Fibroblast of lung (primary cell): Measurements from ENCODE around the gene ZNF426. TPM values are rescaled to one million over a fixed set of nuclear protein-coding genes. Genes with fewer than 3 reads are reported as not detected.

ENCODE experiments used
- DNase-seq, 2 donors: peaks; one replicate each; pipeline versions ENCODE4 v3.0.0 to v3.0.0-alpha.2; 2010; ENCODE audit warnings: low read depth in 2 of 2
- H2AFZ ChIP-seq: 2 replicates; pipeline ENCODE4 v1.5.1; 2012; ENCODE audit warnings: low read length, control low read depth, inconsistent platforms
- H3K27ac ChIP-seq: 2 replicates; pipeline ENCODE4 v1.5.1; 2011; ENCODE audit warnings: low read length, control low read depth; ENCODE audit not compliant: insufficient read depth
- H3K27me3 ChIP-seq: 2 replicates; pipeline ENCODE4 v1.5.1; 2011; ENCODE audit warnings: mild to moderate bottlenecking, low read length; ENCODE audit not compliant: control insufficient read depth, insufficient read depth
- H3K36me3 ChIP-seq: 2 replicates; pipeline ENCODE4 v1.5.1; 2011; ENCODE audit warnings: low read length; ENCODE audit not compliant: control insufficient read depth, insufficient read depth
- H3K4me1 ChIP-seq: 2 replicates; pipeline ENCODE4 v1.5.1; 2011; ENCODE audit warnings: low read length; ENCODE audit not compliant: control insufficient read depth, insufficient read depth; ENCODE audit errors: extremely low read depth
- H3K4me2 ChIP-seq: 2 replicates; pipeline ENCODE4 v1.5.1; 2011; ENCODE audit warnings: low read length, control low read depth; ENCODE audit not compliant: insufficient read depth; ENCODE audit errors: extremely low read depth
- H3K4me3 ChIP-seq, 4 experiments: fragments of 200-600 bp in 1 of 4; sonication (generic) in 1 of 4; replicated peaks in 1 of 4; 2 replicates each; pipeline ENCODE4 v1.5.1; 2011 to 2016; ENCODE audit warnings: low read length in 4 of 4, low read depth in 3 of 4, mild to moderate bottlenecking in 3 of 4, control low read depth in 2 of 4, inconsistent platforms in 1 of 4, mixed read lengths in 1 of 4; ENCODE audit not compliant: insufficient read depth in 1 of 4; ENCODE audit errors: control extremely low read depth in 1 of 4
- H3K79me2 ChIP-seq: 2 replicates; pipeline ENCODE4 v1.5.1; 2012; ENCODE audit warnings: mild to moderate bottlenecking, low read length, inconsistent platforms; ENCODE audit not compliant: control insufficient read depth, insufficient read depth
- H3K9ac ChIP-seq: 2 replicates; pipeline ENCODE4 v1.5.1; 2011; ENCODE audit warnings: mild to moderate bottlenecking, low read length, control low read depth; ENCODE audit not compliant: insufficient read depth
- H3K9me3 ChIP-seq: 2 replicates; pipeline ENCODE4 v1.5.1; 2012; ENCODE audit warnings: low read depth, low read length; ENCODE audit not compliant: control insufficient read depth, insufficient read depth
- H4K20me1 ChIP-seq: 2 replicates; pipeline ENCODE4 v1.5.1; 2011; ENCODE audit warnings: low read length; ENCODE audit not compliant: control insufficient read depth, insufficient read depth; ENCODE audit errors: extremely low read depth
- EZH2 ChIP-seq: IDR thresholded peaks from 2 replicates; pipeline ENCODE4 v1.5.1; 2012; ENCODE audit warnings: low read length, control low read depth, mild to moderate bottlenecking; ENCODE audit errors: missing control alignments
- polyA plus RNA-seq, 2 donors: library from polyadenylated mRNA; depleted of rRNA in 1 of 2; stranded (reverse) in 1 of 2; unstranded in 1 of 2; fragments of >200 nt; gene quantifications; 2 replicates each; pipeline ENCODE4 v1.2.1, GENCODE V29; 2011 to 2012; ENCODE audit warnings: missing spikeins in 1 of 2
- total RNA-seq: library from RNA; depleted of rRNA; stranded (reverse); fragments of >200 nt; gene quantifications from 2 replicates; pipeline ENCODE4 v1.2.1, GENCODE V29; 2014
- TF ChIP-seq, protein P1 (sequence below), 2 donors: IDR thresholded peaks in 1 of 2; conservative IDR thresholded peaks in 1 of 2; 1 replicate in 1 of 2; 2 replicates in 1 of 2; pipeline ENCODE4 v1.5.1; 2011 to 2012; ENCODE audit warnings: low read length in 2 of 2, control low read depth in 1 of 2, inconsistent platforms in 1 of 2, low read depth in 1 of 2, mild to moderate bottlenecking in 1 of 2

Gene ZNF426
- total and polyA plus RNA-seq, 2 donors (not counting 1 experiment from before 2014, with no cell fraction given): 12.4 to 28.9 TPM

DNA sequence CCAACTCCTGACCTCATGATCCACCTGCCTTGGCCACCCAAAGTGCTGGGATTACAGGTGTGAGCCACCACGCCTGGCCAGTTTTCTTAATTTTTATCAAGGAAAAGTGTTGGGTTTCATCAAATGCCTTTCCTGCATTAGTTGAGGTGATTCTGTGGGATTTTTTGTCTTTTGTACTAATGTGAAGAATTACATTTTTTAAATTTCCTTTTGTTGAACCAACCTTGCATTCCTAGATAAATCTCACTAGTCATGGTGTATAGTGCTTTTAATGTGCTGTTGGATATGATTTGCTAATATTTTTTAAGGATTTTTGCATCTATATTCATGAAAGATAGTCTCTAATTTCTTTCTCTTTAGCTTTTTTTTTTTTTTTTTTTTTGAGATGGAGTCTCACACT lies 37.6 kb downstream of the ZNF426 start:
- Histone ChIP-seq H3K4me2 (no peak overlapping the region), H3K27ac (no peak overlapping the region), H3K4me1 (no peaks in the 10 kb centered on the region), H3K36me3 (no peaks in the 10 kb centered on the region), H3K9me3 (no peaks in the 10 kb centered on the region), H4K20me1 (no peaks in the 10 kb centered on the region), H3K9ac (no peak overlapping the region), H3K27me3 (no peaks in the 10 kb centered on the region), H3K79me2 (no peaks in the 10 kb centered on the region), H2AFZ (no peak overlapping the region), H3K4me3 (no peak overlapping the region)
- no peak for DNase-seq
- TF ChIP-seq EZH2: no peak
- TF ChIP-seq, protein P1, sequence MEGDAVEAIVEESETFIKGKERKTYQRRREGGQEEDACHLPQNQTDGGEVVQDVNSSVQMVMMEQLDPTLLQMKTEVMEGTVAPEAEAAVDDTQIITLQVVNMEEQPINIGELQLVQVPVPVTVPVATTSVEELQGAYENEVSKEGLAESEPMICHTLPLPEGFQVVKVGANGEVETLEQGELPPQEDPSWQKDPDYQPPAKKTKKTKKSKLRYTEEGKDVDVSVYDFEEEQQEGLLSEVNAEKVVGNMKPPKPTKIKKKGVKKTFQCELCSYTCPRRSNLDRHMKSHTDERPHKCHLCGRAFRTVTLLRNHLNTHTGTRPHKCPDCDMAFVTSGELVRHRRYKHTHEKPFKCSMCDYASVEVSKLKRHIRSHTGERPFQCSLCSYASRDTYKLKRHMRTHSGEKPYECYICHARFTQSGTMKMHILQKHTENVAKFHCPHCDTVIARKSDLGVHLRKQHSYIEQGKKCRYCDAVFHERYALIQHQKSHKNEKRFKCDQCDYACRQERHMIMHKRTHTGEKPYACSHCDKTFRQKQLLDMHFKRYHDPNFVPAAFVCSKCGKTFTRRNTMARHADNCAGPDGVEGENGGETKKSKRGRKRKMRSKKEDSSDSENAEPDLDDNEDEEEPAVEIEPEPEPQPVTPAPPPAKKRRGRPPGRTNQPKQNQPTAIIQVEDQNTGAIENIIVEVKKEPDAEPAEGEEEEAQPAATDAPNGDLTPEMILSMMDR (conservative IDR thresholded peaks at IDR 0.05 in 1 of 2, IDR thresholded peaks at IDR 0.05 in 1 of 2; ENCODE audit: low read depth in 1 of 2, low read length in 2 of 2): no peak

- Histone ChIP-seq H3K4me2 (no peak within 1 kb of the TSS), H4K20me1 (no peaks in the 10 kb centered on the region), H3K9ac (no peak within 1 kb of the TSS), H2AFZ (peak within 1 kb of the TSS; percentile 34), H3K36me3 (no peaks in the 10 kb centered on the region), H3K27me3 (no peaks in the 10 kb centered on the region), H3K4me1 (no peaks in the 10 kb centered on the region), H3K79me2 (no peaks in the 10 kb centered on the region), H3K4me3 (peak within 1 kb of the TSS; percentile 22 to 55 (median 43)), H3K27ac (peak within 1 kb of the TSS; percentile 38), H3K9me3 (no peaks in the 10 kb centered on the region)
- TF ChIP-seq, protein P1 (conservative IDR thresholded peaks at IDR 0.05 in 1 of 2, IDR thresholded peaks at IDR 0.05 in 1 of 2; ENCODE audit: low read depth in 1 of 2, low read length in 2 of 2): peak; percentile 31 to 58
- TF ChIP-seq EZH2: no peak
- DNase-seq: peak; percentile 21 to 68
These were observed 40.1 kb downstream of the ZNF426 start, which contains the start of gene ZNF560 for GRCh38 chr19:9498183-9498902. ZNF560 (minus strand) TSS chr19:9498616; CDS start chr19:9475313, 23,303 bp downstream.

GRCh38 chr19:9494096-9494495 lies 44.3 kb downstream of the ZNF426 start:
- Histone ChIP-seq H2AFZ (no peak overlapping the region), H3K27me3 (no peaks in the 10 kb centered on the region), H3K4me2 (no peak overlapping the region), H3K4me1 (no peaks in the 10 kb centered on the region), H3K9me3 (no peaks in the 10 kb centered on the region), H3K79me2 (no peaks in the 10 kb centered on the region), H3K4me3 (no peak overlapping the region), H3K9ac (no peak overlapping the region), H4K20me1 (no peaks in the 10 kb centered on the region), H3K36me3 (no peaks in the 10 kb centered on the region), H3K27ac (no peak overlapping the region)
- no peak for DNase-seq
- TF ChIP-seq, protein P1 (conservative IDR thresholded peaks at IDR 0.05 in 1 of 2, IDR thresholded peaks at IDR 0.05 in 1 of 2; ENCODE audit: low read depth in 1 of 2, low read length in 2 of 2): no peak
- TF ChIP-seq EZH2: no peak
